ENCODE measurements around the gene MYADML2. TPM values are rescaled to one million over a fixed set of nuclear protein-coding genes. Genes with fewer than 3 reads are reported as not detected.
"Not testable (repeated sequence)": the region's sequence is repeated elsewhere in the genome, so short reads cannot be mapped to it uniquely, and the experiment has no call there.

MYADML2 gene
- total RNA-seq, 2 donors from 2014 or later: not detected

DNA sequence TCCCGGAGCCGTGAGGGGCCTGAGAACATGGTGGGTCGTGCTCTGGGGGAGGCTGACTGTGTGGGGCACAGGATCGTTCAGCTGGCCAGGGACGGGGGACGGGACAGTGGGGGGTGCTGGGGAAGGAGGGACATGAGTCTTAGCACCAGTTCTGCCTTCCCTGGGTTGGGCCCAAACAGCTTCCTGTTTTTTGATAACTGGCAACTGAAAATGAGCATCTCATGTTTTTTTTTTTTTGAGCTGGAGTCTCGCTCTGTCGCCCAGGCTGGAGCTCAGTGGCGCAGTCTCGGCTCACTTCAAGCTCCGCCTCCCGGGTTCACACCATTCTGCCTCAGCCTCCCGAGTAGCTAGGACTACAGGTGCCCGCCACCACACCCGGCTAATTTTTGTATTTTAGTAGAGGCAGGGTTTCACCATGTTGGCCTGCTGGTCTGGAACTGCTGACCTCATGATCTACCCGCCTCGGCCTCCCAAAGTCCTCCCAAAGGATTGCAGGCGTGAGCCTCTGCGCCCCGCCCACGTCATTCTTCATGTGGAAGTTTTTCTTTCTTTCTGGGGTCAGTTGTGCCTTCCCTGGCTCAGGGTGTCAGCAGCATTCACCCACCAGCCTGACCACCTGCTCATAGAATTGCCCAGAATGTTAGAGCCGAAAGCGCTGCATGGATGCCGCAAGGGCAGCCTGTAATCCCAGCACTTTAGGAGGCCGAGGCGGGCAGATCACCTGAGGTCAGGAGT is 36.8 kb upstream of the MYADML2 start:
- H3K27me3 Mint-ChIP-seq: no peaks in the 10 kb centered on the region
- peaks cover 35% of the 10 kb centered on the region for H3K36me3 Mint-ChIP-seq (ENCODE audit: low read depth)
- no peak for ATAC-seq (replicated peaks)
- H3K27ac Mint-ChIP-seq: no peak overlapping the region
- H3K9me3 Mint-ChIP-seq: no peaks in the 10 kb centered on the region
- H3K4me1 Mint-ChIP-seq: peaks cover 9% of the 10 kb centered on the region
- no peak overlapping the region for H3K4me3 Mint-ChIP-seq

DNA sequence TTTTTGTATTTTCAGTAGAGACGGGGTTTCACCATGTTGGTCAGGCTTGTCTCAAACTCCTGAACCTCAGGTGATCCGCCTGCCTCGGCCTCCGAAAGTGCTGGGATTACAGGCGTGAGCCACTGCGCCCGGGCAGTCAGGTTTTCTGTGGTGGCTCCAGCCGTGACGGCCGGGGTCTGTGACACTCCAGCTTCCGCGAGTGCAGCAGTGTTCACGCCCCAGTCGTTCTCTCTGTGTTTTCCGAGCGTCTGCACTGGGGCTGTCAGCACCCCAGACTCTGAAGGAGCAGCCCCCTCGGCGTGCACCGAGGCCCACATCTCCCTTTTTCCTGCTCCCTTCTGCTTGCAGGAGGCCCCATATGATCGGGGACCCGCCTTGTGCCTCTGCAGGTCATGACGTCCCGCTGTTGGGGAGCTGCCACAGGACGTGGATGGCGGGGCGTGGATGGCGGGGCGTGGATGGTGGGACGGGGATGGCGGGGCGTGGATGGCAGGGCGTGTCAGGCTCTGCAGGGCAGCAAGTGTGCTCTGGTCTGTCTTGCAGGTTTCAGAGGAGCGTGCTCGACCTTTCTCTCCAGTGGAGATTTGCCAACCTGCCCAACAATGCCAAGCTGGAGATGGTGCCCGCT is 36.1 kb upstream of the MYADML2 start:
- Mint-ChIP-seq H3K36me3 (ENCODE audit: low read depth) (peaks cover 35% of the 10 kb centered on the region), H3K4me3 (no peak overlapping the region), H3K4me1 (peaks cover 9% of the 10 kb centered on the region), H3K27me3 (no peaks in the 10 kb centered on the region), H3K9me3 (no peaks in the 10 kb centered on the region), H3K27ac (no peak overlapping the region)
- no peak for ATAC-seq (replicated peaks)

DNA sequence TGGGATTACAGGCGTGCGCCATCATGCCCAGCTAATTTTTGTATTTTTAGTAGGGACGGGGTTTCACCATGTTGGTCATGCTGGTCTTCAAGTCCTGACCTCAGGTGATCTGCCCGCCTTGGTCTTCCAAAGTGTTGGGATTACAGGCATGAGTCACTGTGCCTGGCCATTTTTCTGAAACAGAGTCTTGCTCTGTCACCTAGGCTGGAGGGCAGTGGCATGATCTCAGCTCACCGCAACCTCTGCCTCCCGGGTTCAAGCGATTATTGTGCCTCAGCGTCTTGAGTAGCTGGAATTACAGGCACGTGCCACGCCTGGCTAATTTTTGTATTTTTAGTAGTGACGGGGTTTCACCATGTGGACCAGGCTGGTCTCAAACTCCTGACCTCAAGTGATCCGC is 34.5 kb upstream of the MYADML2 start:
- H3K9me3 Mint-ChIP-seq; ATAC-seq (replicated peaks); H3K4me3 Mint-ChIP-seq; H3K27ac Mint-ChIP-seq; H3K27me3 Mint-ChIP-seq: not testable (repeated sequence)
- H3K36me3 Mint-ChIP-seq (ENCODE audit: low read depth): peaks cover 36% of the 10 kb centered on the region
- H3K4me1 Mint-ChIP-seq: peaks cover 10% of the 10 kb centered on the region

DNA sequence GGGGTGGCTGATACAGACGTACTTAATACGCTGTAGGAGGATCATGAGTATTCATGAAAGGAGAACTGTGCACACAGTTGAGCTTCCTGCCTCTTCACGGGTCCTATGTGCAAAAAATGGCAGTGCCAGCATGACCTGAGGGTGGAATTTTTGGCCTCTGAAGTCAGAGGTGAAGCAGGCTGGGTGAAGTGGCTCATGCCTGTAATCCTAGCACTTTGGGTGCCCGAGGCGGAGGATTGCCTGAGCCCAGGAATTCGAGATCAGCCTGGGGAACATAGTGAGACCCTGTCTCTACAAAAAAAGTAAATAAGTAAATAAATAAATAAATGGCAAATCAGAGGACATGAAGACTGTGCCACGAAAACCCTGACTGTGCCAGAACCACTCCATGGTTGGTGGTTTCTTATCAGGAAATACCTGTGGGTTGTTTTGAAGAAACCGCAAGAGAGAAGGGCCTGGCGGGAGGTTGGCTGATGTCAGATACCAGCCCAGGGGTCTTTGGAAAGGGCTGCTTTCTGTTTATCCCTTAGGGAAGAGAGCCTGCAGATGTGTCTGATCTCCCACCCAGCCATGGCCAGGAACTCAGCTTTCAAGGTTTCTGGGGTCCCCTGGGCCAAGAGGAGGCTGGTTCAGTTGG is 33.8 kb upstream of the MYADML2 start:
- no peak for ATAC-seq (replicated peaks)
- no peaks in the 10 kb centered on the region for H3K9me3 Mint-ChIP-seq
- H3K4me3 Mint-ChIP-seq: no peak overlapping the region
- H3K27ac Mint-ChIP-seq: no peak overlapping the region
- peaks cover 32% of the 10 kb centered on the region for H3K36me3 Mint-ChIP-seq (ENCODE audit: low read depth)
- H3K4me1 Mint-ChIP-seq: peaks cover 16% of the 10 kb centered on the region
- no peaks in the 10 kb centered on the region for H3K27me3 Mint-ChIP-seq

DNA sequence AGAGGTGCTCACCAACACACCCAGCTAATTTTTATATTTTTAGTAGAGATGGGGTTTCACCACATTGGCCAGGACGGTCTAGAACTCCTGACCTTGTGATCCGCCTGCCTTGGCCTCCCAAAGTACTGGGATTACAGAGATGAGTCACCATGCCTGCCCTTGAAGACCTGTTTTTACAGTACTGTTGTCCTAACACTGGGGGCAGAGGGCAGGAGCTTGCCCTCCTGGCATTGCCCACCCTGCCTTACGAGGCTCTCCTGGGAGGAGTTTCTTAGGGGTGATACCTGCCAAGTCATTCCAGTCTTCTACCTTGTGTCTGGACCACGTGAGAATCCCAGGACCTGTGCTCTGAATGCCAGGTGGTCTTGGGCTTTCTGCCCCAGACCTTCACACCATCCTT is 33.1 kb upstream of the MYADML2 start:
- peaks cover 28% of the 10 kb centered on the region for H3K36me3 Mint-ChIP-seq (ENCODE audit: low read depth)

DNA sequence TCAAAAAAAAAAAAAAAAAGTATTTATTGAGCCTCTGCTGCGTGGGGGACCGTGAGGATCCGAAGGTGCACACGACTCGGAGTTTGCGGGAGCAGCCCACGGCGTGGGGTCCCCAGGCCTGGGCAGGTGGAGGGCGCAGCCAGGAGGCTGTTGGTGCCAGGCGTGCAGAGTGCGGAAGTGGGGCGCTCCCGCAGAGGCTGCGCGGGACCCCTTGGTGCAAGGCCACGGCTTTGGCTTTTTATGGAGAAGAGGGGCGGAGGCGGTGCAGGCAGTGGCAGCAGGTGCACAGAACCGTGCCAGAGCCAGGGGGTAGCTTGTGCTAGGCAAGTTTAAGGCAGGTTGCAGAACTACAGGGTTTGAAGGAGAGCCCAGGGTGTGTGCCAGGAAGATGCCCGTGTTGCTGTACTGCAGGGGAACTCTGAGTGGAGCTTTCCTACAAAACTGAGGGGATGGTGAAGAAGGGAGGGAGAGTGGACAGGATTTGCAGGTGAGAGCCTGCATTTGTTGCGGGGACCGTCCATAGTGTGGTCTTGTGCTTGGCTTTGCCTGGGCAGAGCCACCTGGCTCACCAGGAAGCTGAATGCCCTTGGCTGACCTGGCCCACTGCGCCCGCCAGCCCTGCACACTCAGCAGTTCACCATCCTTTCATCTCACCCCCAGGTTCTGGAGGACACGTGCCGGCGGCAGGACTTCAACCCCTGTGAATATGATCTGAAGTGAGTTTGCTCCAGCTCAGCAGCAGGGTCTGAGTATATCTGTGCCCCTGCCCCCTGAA is 31.7 kb upstream of the MYADML2 start:
- Mint-ChIP-seq H3K27ac (no peak overlapping the region), H3K36me3 (ENCODE audit: low read depth) (peaks cover 16% of the 10 kb centered on the region)
- ATAC-seq (replicated peaks): no peak

More for the DNA sequence above, 33.1 kb upstream of the MYADML2 start:
- no peaks in the 10 kb centered on the region for H3K27me3 Mint-ChIP-seq
- peaks cover 15% of the 10 kb centered on the region for H3K4me1 Mint-ChIP-seq
- no peak overlapping the region for H3K4me3 Mint-ChIP-seq
- no peak overlapping the region for H3K27ac Mint-ChIP-seq
- H3K9me3 Mint-ChIP-seq: no peaks in the 10 kb centered on the region
- ATAC-seq (replicated peaks): no peak

DNA sequence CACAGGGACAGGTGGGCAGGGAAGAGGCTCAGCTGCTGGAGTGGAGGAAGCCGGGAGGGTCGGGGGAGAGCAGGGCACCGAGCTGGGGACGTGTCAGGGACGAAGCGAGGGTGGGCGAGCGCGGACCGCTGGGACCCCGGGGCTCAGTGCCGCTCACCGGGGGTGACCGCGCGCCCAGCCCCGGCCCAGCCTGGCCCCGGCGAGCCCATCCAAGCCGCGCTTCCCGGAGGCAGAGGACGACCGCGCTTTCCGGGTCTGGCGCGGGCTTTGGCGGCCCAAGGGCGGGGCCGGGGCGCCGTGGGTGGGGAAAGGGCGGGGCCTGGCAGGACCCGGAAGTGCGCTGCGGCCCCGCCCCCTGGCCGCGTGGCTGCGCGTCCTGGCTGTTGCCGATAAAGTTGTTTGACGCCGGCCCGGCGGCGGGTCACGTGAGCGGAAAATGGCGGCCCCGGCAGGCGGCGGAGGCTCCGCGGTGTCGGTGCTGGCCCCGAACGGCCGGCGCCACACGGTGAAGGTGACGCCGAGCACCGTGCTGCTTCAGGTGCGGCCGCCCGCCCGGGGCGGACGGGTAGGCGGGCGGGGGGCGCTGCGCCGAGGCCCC is 30.3 kb upstream of the MYADML2 start, which contains the start of gene ASPSCR1:
TSS of gene ASPSCR1 (plus strand) at position 419 of the 598 bp plus-strand sequence. CDS start at position 437, 18 bp downstream.
- H3K4me3 Mint-ChIP-seq: peak within 1 kb of the TSS; percentile 89
- H3K36me3 Mint-ChIP-seq (ENCODE audit: low read depth): peaks cover 8% of the 10 kb centered on the region
- H3K9me3 Mint-ChIP-seq: no peaks in the 10 kb centered on the region
- H3K4me1 Mint-ChIP-seq: peaks cover 11% of the 10 kb centered on the region
- H3K27me3 Mint-ChIP-seq: no peaks in the 10 kb centered on the region
- ATAC-seq (replicated peaks): peak; percentile 85
- peak within 1 kb of the TSS; percentile 94 for H3K27ac Mint-ChIP-seq

More for the DNA sequence above, 31.7 kb upstream of the MYADML2 start:
- H3K4me1 Mint-ChIP-seq: peaks cover 11% of the 10 kb centered on the region
- no peaks in the 10 kb centered on the region for H3K9me3 Mint-ChIP-seq
- H3K4me3 Mint-ChIP-seq: peak overlapping the region; percentile 59
- H3K27me3 Mint-ChIP-seq: no peaks in the 10 kb centered on the region

DNA sequence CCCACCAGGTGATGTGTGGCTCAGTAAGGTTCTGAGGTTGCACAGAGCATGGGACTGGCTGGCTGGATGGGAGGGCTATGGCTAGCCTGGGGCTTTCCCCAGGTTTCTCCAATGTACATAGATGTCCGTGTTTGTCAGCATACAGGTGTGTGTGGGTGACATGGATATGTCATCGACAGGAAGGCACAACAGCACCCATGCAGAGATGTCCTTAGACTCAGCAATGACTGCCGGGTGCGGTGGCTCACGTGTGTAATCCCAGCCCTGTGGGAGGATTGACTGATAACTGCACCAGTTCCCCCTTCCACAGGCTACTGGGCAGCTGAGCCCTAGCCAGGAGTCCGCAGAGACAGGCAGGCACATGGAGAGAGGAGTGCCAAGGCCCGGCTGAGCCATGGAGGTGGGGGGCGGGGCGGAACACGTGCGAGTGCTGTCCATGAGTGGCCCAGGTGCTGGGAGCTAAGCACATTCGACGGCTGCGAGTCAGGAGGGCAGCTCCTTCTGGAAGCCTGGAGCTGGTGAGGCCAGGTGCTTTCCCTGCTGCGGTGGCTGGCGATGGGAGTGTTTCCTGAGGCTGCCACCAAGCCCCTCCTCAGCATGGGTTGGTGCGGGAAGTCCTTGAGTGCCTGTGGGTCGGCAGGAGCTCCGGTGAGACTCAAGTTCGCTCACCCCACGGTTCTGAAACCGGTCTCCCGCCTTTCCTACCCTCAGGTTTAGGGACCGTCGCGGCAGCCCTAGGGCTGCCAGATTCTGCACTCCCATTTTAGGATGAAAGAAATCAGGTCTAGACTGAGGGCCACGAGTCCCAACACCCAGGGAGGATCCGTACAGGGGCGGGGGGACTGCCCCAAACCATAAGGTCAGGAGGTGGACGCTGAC is 29.5 kb upstream of the MYADML2 start:
- H3K27ac Mint-ChIP-seq: peak overlapping the region; percentile 94
- H3K4me1 Mint-ChIP-seq: peaks cover 11% of the 10 kb centered on the region
- no peaks in the 10 kb centered on the region for H3K9me3 Mint-ChIP-seq

DNA sequence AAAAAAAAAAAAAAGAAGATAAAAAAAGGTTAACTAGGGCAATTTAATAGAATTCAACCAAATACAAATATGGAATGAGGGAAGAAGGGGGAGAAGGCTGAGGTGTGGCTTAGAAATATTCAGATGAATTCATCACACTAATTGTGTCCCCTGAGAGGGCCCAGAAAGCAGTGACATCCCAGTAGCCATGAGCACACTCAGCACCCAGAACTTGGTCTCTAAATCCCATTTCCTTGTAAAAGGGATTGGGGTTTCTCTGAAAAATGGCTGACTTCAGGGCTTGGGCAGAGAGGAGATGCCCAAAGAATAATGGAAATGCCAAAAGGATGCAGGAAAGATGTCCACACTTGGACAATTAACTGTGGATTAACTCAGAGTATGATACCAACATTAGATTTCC is 26.4 kb upstream of the MYADML2 start:
- Mint-ChIP-seq H3K36me3 (ENCODE audit: low read depth) (peaks cover 8% of the 10 kb centered on the region), H3K4me3 (no peak overlapping the region), H3K27me3 (no peaks in the 10 kb centered on the region), H3K4me1 (peaks cover 7% of the 10 kb centered on the region), H3K27ac (no peak overlapping the region), H3K9me3 (no peaks in the 10 kb centered on the region)
- ATAC-seq (replicated peaks): no peak

More for the DNA sequence above, 29.5 kb upstream of the MYADML2 start:
- H3K4me3 Mint-ChIP-seq: peak overlapping the region; percentile 89
- peak; percentile 71 for ATAC-seq (replicated peaks)
- peaks cover 8% of the 10 kb centered on the region for H3K36me3 Mint-ChIP-seq (ENCODE audit: low read depth)
- H3K27me3 Mint-ChIP-seq: no peaks in the 10 kb centered on the region

DNA sequence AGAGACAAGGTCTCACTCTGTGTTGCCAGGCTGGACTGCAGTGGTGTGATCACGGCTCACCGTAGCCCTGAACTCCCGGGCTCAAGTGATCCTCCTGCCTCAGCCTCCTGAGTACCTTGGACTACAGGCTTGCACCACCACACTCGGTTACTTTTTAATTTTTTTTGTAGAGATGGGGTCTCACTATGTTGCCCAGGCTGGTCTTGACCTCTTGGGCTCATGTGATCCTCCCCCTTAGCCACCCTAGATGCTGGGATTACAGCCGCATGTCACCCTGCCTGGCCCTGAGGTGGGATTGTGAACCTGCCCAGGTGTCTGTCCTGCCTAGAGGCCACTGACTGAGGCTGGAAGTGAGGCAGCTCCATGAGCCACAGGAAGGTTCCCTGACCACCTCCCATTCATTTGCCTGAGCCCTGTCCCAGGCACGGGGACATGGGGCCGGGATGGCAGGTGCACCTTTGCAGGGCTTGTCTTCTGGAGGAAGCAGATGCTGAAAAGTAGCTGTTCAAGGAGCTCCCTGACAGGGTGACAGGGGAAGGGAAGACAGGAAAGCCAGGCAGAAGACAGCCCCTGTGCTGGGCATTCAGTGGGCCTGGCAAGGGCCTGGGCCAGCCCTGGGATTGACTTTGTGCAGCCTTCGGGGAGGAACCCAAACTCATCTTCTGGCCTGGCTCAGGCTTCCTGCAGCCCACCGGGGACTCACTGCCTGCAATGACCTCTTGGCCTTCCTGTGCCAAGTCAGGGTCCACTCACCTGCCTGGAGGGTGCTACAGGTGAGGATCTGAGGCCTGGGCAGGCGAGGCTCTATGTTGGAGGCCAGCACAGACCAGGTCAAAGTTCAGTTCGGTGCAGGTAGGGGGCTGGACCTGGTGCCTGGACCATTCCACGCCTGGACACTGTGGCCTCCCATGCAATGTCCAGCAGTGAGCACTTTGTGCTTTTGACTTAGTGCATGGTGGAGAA is 22.1 kb upstream of the MYADML2 start:
- no peaks in the 10 kb centered on the region for H3K9me3 Mint-ChIP-seq
- ATAC-seq (replicated peaks): no peak
- no peaks in the 10 kb centered on the region for H3K27me3 Mint-ChIP-seq
- H3K27ac Mint-ChIP-seq: no peak overlapping the region
- peak overlapping the region; percentile 73 for H3K4me3 Mint-ChIP-seq
- no peaks in the 10 kb centered on the region for H3K36me3 Mint-ChIP-seq (ENCODE audit: low read depth)
- no peaks in the 10 kb centered on the region for H3K4me1 Mint-ChIP-seq

DNA sequence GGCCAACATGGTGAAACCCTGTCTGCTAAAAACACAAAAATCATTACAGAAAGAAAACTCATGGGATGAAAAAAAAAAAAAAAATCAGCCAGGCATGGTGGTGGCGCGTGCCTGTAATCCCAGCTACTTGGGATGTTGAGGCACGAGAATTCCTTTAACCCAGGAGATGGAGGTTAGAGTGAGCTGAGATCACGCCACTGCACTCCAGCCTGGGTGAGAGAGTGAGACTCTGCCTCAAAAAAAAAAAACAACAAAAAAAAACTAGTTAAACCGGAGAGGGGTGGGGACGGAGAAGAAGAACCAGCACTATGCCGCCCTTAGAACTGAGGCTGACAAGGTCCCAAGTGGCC is 21.3 kb upstream of the MYADML2 start:
- peak overlapping the region; percentile 36 for H3K27ac Mint-ChIP-seq
- ATAC-seq (replicated peaks): no peak
- H3K4me1 Mint-ChIP-seq: no peaks in the 10 kb centered on the region
- H3K27me3 Mint-ChIP-seq: no peaks in the 10 kb centered on the region
- H3K9me3 Mint-ChIP-seq: no peaks in the 10 kb centered on the region
- peak overlapping the region; percentile 73 for H3K4me3 Mint-ChIP-seq
- no peaks in the 10 kb centered on the region for H3K36me3 Mint-ChIP-seq (ENCODE audit: low read depth)

DNA sequence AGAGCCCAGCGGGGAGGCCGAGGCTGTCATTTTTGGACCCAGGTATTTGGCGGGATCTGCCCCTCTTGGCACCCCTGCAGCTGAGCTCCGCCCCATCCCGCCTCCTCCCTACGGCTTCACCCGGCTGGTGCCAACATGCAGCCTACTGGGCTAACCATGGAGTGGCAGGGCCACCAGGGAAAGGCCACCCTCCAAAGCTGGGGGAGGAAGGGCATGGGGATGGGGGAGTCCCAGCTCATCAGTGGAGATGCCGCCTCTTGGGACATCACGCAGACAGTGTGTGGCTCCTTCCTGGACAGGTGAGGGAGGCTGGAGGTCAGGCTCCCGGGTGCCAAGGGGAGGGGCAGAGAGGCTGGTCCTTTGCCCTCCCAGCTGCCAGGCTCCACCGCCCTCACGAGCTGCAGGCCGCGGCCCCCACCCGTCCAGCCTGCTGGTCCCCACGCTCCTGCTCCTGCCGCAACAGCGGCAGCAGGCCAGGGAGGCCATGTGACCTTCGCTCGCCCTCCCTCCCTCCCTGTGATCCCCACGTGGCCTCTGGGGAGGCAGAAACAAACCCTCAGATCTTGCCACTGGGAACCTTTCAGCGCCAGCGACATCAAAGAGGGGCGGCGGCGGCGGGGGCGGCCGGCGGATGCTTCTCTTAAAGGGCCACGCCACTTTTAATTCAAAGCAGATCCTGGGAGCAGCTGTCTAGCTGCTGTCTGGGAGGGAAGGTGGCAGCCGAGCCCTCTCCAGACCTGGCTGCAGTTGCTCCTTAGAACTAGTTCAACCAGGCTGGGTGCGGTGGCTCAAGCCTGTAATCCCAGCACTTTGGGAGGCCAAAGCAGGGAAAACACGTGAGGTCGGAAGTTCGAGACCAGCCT is 20.7 kb upstream of the MYADML2 start:
- peak overlapping the region; percentile 36 for H3K27ac Mint-ChIP-seq
- H3K4me1 Mint-ChIP-seq: no peaks in the 10 kb centered on the region
- ATAC-seq (replicated peaks): peak; percentile 98
- no peaks in the 10 kb centered on the region for H3K36me3 Mint-ChIP-seq (ENCODE audit: low read depth)
- H3K27me3 Mint-ChIP-seq: no peaks in the 10 kb centered on the region
- no peaks in the 10 kb centered on the region for H3K9me3 Mint-ChIP-seq
- H3K4me3 Mint-ChIP-seq: peak overlapping the region; percentile 73

All from activated T-helper 17 cell treated with anti-CD3 and anti-CD28 coated beads, Interleukin-2, amount 50 U/mL, for 72 hours (primary cell).